GM19372 (cell line): ENCODE results near the gene ADAMTSL5.
"Not testable (repeated sequence)": the region's sequence is repeated elsewhere in the genome, so short reads cannot be mapped to it uniquely, and the experiment has no call there.

ENCODE experiments used
- ATAC-seq: cut with Tn5 transposase; IDR thresholded peaks from one replicate; pipeline ENCODE4 v1.9.1; 2021; ENCODE audit warnings: mild to moderate bottlenecking, low read depth, moderate library complexity; ENCODE audit not compliant: unreplicated experiment

Gene ADAMTSL5

GRCh38 chr19:1531587-1531986 is 18.8 kb upstream of the ADAMTSL5 start:
- ATAC-seq = no peak

GRCh38 chr19:1530856-1531255 is 18.0 kb upstream of the ADAMTSL5 start:
- not testable (repeated sequence) for ATAC-seq

- ATAC-seq = no peak
Measured at GRCh38 chr19:1529430-1529816, 16.6 kb upstream of the ADAMTSL5 start.

- ATAC-seq = no peak
Measured at GRCh38 chr19:1528596-1529429, 16.0 kb upstream of the ADAMTSL5 start.

- no peak for ATAC-seq
Measured at GRCh38 chr19:1527650-1528309, 15.0 kb upstream of the ADAMTSL5 start.

GRCh38 chr19:1526979-1527649 is 14.3 kb upstream of the ADAMTSL5 start:
- no peak for ATAC-seq

GRCh38 chr19:1526066-1526778 is 13.4 kb upstream of the ADAMTSL5 start:
- no peak for ATAC-seq

GRCh38 chr19:1525343-1525742 is 12.5 kb upstream of the ADAMTSL5 start:
- no peak for ATAC-seq

GRCh38 chr19:1524972-1525325 is 12.1 kb upstream of the ADAMTSL5 start:
- no peak for ATAC-seq

- no peak for ATAC-seq
Measured at GRCh38 chr19:1524287-1524971, 11.6 kb upstream of the ADAMTSL5 start.

- ATAC-seq = no peak
Measured at GRCh38 chr19:1523412-1524286, 10.8 kb upstream of the ADAMTSL5 start, which contains the start of gene PLK5. TSS of gene PLK5 (plus strand) at chr19:1524077. CDS start at chr19:1526997, 2,920 bp downstream.

- ATAC-seq = no peak
Measured at GRCh38 chr19:1522838-1523237, 10.0 kb upstream of the ADAMTSL5 start.

- no peak for ATAC-seq
Measured at GRCh38 chr19:1522061-1522460, 9.2 kb upstream of the ADAMTSL5 start.

- no peak for ATAC-seq
Measured at GRCh38 chr19:1521636-1522035, 8.8 kb upstream of the ADAMTSL5 start.

- ATAC-seq = no peak
Measured at GRCh38 chr19:1520203-1520780, 7.5 kb upstream of the ADAMTSL5 start.

- not testable (repeated sequence) for ATAC-seq
Measured at GRCh38 chr19:1519802-1520201, 7.0 kb upstream of the ADAMTSL5 start.

- no peak for ATAC-seq
Measured at GRCh38 chr19:1518471-1518870, 5.7 kb upstream of the ADAMTSL5 start.

- no peak for ATAC-seq
Measured at GRCh38 chr19:1516395-1516753, 3.6 kb upstream of the ADAMTSL5 start.
